Fibroblast of villous mesenchyme (primary cell): ENCODE data around the gene ADAMTS12. TPM values are rescaled to one million over a fixed set of nuclear protein-coding genes. Genes with fewer than 3 reads are reported as not detected.
A peak's percentile ranks its signal among the peaks of the same experiment; 100 is the strongest.

Experiments
- DNase-seq: peaks from one replicate; pipeline ENCODE4 v3.0.0-alpha.2; 2010; ENCODE audit warnings: low read depth
- H3K4me3 ChIP-seq: 2 replicates; pipeline ENCODE4 v1.5.1; 2011; ENCODE audit warnings: low read depth, mild to moderate bottlenecking, low read length
- CTCF ChIP-seq: IDR thresholded peaks from 2 replicates; pipeline ENCODE4 v1.5.1; 2012; ENCODE audit warnings: low read depth, mild to moderate bottlenecking, low read length; ENCODE audit not compliant: insufficient read depth
- total RNA-seq: library from RNA; depleted of rRNA; stranded (reverse); fragments of >200 nt; gene quantifications from 2 replicates; pipeline ENCODE4 v1.2.3, GENCODE V29; 2012

Gene ADAMTS12
- total RNA-seq, 1 donor = 94.1 TPM

GRCh38 chr5:33487236-33487635 lies 404.6 kb downstream of the ADAMTS12 start:
- DNase-seq = peak; percentile 52
- H3K4me3 ChIP-seq = no peak overlapping the region
- TF ChIP-seq CTCF = no peak

- no peak overlapping the region for H3K4me3 ChIP-seq
- DNase-seq = no peak
- TF ChIP-seq CTCF = no peak
Observed at GRCh38 chr5:33482335-33482734, 409.5 kb downstream of the ADAMTS12 start.

DNA sequence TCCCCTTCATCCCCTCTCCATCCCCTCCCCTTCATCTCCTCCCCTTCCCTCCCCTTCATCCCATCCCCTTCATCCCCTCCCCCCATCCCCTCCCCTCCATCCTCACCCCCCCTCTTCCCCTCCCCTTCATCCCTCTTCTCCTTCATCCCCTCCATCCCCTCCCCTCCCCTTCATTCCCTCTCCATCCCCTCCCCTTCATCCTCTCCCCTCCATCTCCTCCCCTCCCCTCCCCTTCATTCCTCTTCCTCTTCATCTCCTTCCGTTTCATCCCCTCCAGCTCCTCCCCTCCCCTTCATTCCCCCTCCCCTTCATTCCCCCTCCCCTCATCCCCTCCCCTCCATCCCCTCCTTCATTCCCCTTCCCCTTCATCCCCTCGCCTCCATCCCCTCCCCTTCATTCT lies 410.9 kb downstream of the ADAMTS12 start:
- no peak overlapping the region for H3K4me3 ChIP-seq
- TF ChIP-seq CTCF = no peak
- DNase-seq = no peak

DNA sequence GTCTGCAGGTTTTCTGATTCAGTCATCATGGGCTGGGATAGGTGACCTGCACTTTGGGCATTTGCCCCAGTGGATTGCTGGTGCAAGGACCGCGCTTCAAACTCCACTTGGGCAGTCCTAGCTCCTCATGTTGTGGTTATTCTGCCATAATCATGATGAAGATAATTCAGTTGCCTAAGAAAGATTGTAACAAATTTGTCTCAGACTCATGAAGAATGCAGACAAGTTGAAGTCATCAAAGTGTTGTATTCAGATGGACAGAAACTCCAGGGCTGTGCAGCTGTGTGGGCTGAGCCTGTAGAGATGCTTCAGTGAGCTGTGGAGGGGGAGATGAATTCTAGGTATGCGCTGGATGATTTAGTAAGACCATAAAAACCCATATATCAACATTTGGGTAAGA lies 412.5 kb downstream of the ADAMTS12 start:
- no peak for TF ChIP-seq CTCF
- H3K4me3 ChIP-seq = no peak overlapping the region
- no peak for DNase-seq

GRCh38 chr5:33477816-33478215 lies 414.0 kb downstream of the ADAMTS12 start:
- no peak overlapping the region for H3K4me3 ChIP-seq
- DNase-seq = no peak
- no peak for TF ChIP-seq CTCF

DNA sequence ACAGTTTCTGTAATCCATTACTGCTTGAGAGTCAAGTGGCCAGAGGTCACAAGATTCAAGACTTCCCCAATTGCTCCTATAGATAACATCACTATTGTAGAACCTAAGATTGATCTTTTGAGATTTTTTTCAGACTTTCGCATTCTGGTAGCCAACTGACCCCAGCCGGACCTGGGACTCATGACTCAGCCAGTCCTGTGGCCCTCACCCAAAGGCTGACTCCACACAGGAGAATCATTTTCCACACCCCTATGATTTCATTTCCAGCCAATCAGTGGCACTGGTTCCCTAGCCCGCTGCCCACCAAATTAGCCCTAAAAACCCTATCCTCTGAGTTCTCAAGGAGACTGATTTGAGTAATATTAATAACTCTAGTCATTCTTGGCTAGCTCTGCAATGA lies 414.8 kb downstream of the ADAMTS12 start:
- DNase-seq = no peak
- no peak overlapping the region for H3K4me3 ChIP-seq
- TF ChIP-seq CTCF = no peak

- no peak overlapping the region for H3K4me3 ChIP-seq
- DNase-seq = no peak
- no peak for TF ChIP-seq CTCF
Observed at GRCh38 chr5:33475706-33476105, 416.1 kb downstream of the ADAMTS12 start.
